Peyer's patch (tissue), 4 donors: ENCODE results near the gene TNNT2.

Experiments
- POLR2A ChIP-seq, 2 donors: fragments of 450-650 bp; IDR thresholded peaks; one replicate each; pipeline ENCODE4 v1.5.1; 2017; ENCODE audit warnings: antibody characterized with exemption in 2 of 2, mild to moderate bottlenecking in 2 of 2, moderate library complexity in 2 of 2
- TF ChIP-seq, protein P1 (sequence below), 6 experiments: fragments of 450-650 bp in 4 of 6; fragments of 200-600 bp in 2 of 6; sonication (generic) in 1 of 6; IDR thresholded peaks; one replicate each; pipeline ENCODE4 v1.5.1; 2017 to 2019; ENCODE audit warnings: antibody characterized with exemption in 6 of 6, mild to moderate bottlenecking in 3 of 6, moderate library complexity in 1 of 6

DNA sequence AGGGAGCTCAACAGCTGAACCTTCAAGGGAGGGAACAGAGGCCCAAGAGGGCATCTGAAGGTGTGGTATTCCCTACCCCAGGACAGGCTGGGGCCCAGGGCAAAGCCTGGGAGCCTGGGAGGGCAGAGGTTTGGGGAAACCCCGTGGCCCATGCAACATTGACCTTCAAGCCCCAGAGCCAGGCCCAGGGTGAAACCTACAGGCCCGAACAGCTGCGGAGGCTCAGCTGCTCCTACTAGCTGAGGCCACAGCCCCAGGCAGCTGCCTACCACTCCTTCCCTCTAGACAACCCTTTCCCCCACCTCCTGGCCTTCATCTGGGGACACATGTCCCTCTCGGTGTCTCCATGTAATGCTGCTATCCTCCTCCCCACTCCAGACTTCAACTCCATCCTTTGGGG lies 18.5 kb upstream of the TNNT2 start:
- TF ChIP-seq, protein P1, sequence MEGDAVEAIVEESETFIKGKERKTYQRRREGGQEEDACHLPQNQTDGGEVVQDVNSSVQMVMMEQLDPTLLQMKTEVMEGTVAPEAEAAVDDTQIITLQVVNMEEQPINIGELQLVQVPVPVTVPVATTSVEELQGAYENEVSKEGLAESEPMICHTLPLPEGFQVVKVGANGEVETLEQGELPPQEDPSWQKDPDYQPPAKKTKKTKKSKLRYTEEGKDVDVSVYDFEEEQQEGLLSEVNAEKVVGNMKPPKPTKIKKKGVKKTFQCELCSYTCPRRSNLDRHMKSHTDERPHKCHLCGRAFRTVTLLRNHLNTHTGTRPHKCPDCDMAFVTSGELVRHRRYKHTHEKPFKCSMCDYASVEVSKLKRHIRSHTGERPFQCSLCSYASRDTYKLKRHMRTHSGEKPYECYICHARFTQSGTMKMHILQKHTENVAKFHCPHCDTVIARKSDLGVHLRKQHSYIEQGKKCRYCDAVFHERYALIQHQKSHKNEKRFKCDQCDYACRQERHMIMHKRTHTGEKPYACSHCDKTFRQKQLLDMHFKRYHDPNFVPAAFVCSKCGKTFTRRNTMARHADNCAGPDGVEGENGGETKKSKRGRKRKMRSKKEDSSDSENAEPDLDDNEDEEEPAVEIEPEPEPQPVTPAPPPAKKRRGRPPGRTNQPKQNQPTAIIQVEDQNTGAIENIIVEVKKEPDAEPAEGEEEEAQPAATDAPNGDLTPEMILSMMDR (IDR thresholded peaks at IDR 0.05): no peak
- TF ChIP-seq POLR2A (IDR thresholded peaks at IDR 0.05): no peak
